ENCODE measurements around the gene KIF26B. TPM values are rescaled to one million over a fixed set of nuclear protein-coding genes. Genes with fewer than 3 reads are reported as not detected.

KIF26B gene
- total and polyA plus RNA-seq, 2 of the 4 experiments (the other 2 are of a cell fraction): 0.53 to 0.54 TPM

- H3K18ac ChIP-seq (ENCODE audit: low read depth, low read length): no peak overlapping the region
- no TSS peak for BruUV-seq (replicated peaks)
- H3K56ac ChIP-seq (ENCODE audit: extremely low read depth, insufficient read depth, low read length): no peak overlapping the region
- no peak overlapping the region for H3K23ac ChIP-seq (ENCODE audit: low read depth, low read length)
- dilution Hi-C loops (cut with HindIII; ENCODE audit: low sequenced_read_pairs, unreplicated experiment): no loop called here
- H3K4ac ChIP-seq (ENCODE audit: low read depth, low read length): no peak overlapping the region
- intact Hi-C loops (cut with micrococcal nuclease): no loop called here
- no peaks in the 10 kb centered on the region for H3K79me1 ChIP-seq (ENCODE audit: low read depth in 1 of 2, low read length in 2 of 2)
- no peak overlapping the region for H2BK120ac ChIP-seq (ENCODE audit: low read depth, low read length)
- WGBS, 2 experiments (ENCODE audit: extremely low coverage in 2 of 2, insufficient read length in 1 of 2): no CpG with 5 or more reads among the region's 5 CpGs
- POLR2A ChIA-PET (ENCODE audit: unreplicated experiment): no interaction called here
- no peaks in the 10 kb centered on the region for H3K27me3 ChIP-seq (ENCODE audit: control insufficient read depth, insufficient read depth, low read length)
- no peak overlapping the region for H2BK5ac ChIP-seq (ENCODE audit: low read depth, low read length, poor library complexity, severe bottlenecking)
- H3K4me1 ChIP-seq (ENCODE audit: control insufficient read depth, insufficient read depth, low read length): no peaks in the 10 kb centered on the region
- H3K36me3 ChIP-seq (ENCODE audit: control insufficient read depth, insufficient read depth, low read length): no peaks in the 10 kb centered on the region
- no peak overlapping the region for H3K9ac ChIP-seq (ENCODE audit: low read depth, low read length)
- H3K14ac ChIP-seq (replicated peaks; ENCODE audit: low read depth, low read length): no peak overlapping the region
- no peak overlapping the region for H4K5ac ChIP-seq (ENCODE audit: low read depth, low read length)
- H3K9me3 ChIP-seq (ENCODE audit: control insufficient read depth, insufficient read depth, low read length): no peaks in the 10 kb centered on the region
- no peak for ATAC-seq (ENCODE audit: low read depth)
- H3K4me3 ChIP-seq (ENCODE audit: insufficient read depth, low read depth, low read length): no peak overlapping the region
- TF ChIP-seq USF2 (IDR thresholded peaks at IDR 0.05; ENCODE audit: low read depth, low read length): no peak
- TF ChIP-seq RCOR1 (IDR thresholded peaks at IDR 0.05; ENCODE audit: insufficient replicate concordance, low read length): no peak
- no peak for TF ChIP-seq MXI1 (IDR thresholded peaks at IDR 0.05; ENCODE audit: borderline replicate concordance, low read depth, low read length)
- no peak for TF ChIP-seq BHLHE40 (IDR thresholded peaks at IDR 0.05; ENCODE audit: low read depth, low read length)
- TF ChIP-seq RAD21 (IDR thresholded peaks at IDR 0.05; ENCODE audit: low read length): no peak
- TF ChIP-seq CHD1 (IDR thresholded peaks at IDR 0.05; ENCODE audit: low read depth, low read length): no peak
- TF ChIP-seq SMC3 (IDR thresholded peaks at IDR 0.05; ENCODE audit: low read depth, low read length): no peak
- no peak for TF ChIP-seq POLR2A (IDR thresholded peaks at IDR 0.05; ENCODE audit: low read depth, low read length)
- no peak for TF ChIP-seq RFX5 (IDR thresholded peaks at IDR 0.05; ENCODE audit: low read depth, low read length)
- no peak for TF ChIP-seq CEBPB (IDR thresholded peaks at IDR 0.05; ENCODE audit: low read depth, low read length)
- no peak for TF ChIP-seq FOS (IDR thresholded peaks at IDR 0.05; ENCODE audit: low read depth, low read length)
- TF ChIP-seq MAZ (IDR thresholded peaks at IDR 0.05; ENCODE audit: borderline replicate concordance, low read depth, low read length): no peak
- no peak for TF ChIP-seq NFE2L2 (IDR thresholded peaks at IDR 0.05; ENCODE audit: low read depth, low read length)
- H3K9me1 ChIP-seq (ENCODE audit: insufficient read depth, low read length): no peaks in the 10 kb centered on the region
- CTCF ChIA-PET: interaction anchor here (0.7 kb wide), 1 partner anchor 57 kb away, joined by 4 read pairs; no protein-coding TSS in a partner anchor
- H2AK9ac ChIP-seq (replicated peaks; ENCODE audit: low read depth, low read length, poor library complexity): no peak overlapping the region
- H2AFZ ChIP-seq (replicated peaks; ENCODE audit: low read length, poor library complexity): no peak overlapping the region
- H3K27ac ChIP-seq (ENCODE audit: insufficient read depth, low read length): no peak overlapping the region
- no peak overlapping the region for H2BK20ac ChIP-seq (ENCODE audit: low read depth, low read length)
- no peak overlapping the region for H2BK15ac ChIP-seq (ENCODE audit: low read depth, low read length)
- H3K4me2 ChIP-seq (ENCODE audit: low read depth, low read length): no peak overlapping the region
- in situ Hi-C loops (cut with MboI; ENCODE audit: low sequenced_read_pairs): no loop called here
- no peak overlapping the region for H2AK5ac ChIP-seq (ENCODE audit: low read depth, low read length)
- no peak for DNase-seq
- no peaks in the 10 kb centered on the region for H4K20me1 ChIP-seq (ENCODE audit: insufficient read depth, low read length)
- no peak overlapping the region for H4K8ac ChIP-seq (ENCODE audit: low read depth in 2 of 2, low read length in 2 of 2)
- no peak overlapping the region for H4K91ac ChIP-seq (ENCODE audit: insufficient read depth, low read depth, low read length)
Observed at GRCh38 chr1:245317217-245317616, 162.4 kb downstream of the KIF26B start.

Data from IMR-90 (cell line).